Endodermal cell (in vitro differentiated cells): ENCODE measurements around the gene COLQ. TPM values are rescaled to one million over a fixed set of nuclear protein-coding genes. Genes with fewer than 3 reads are reported as not detected.

ENCODE experiments used
- DNase-seq: peaks from one replicate; pipeline ENCODE4 v3.0.0-alpha.2; 2017
- H3K27ac ChIP-seq: 2 replicates; pipeline ENCODE4 v1.5.1; 2013; ENCODE audit warnings: mild to moderate bottlenecking, low read depth, low read length, moderate library complexity
- H3K27me3 ChIP-seq: 2 replicates; pipeline ENCODE4 v1.6.1; 2013; ENCODE audit warnings: mild to moderate bottlenecking, low read length, moderate library complexity; ENCODE audit not compliant: insufficient read depth, control insufficient read depth, poor library complexity, severe bottlenecking
- H3K36me3 ChIP-seq: 2 replicates; pipeline ENCODE4 v1.7.0; 2013; ENCODE audit warnings: mild to moderate bottlenecking, low read length, moderate library complexity; ENCODE audit not compliant: control insufficient read depth, insufficient read depth
- H3K4me1 ChIP-seq: one replicate; pipeline ENCODE4 v1.7.0; 2013; ENCODE audit warnings: low read length; ENCODE audit not compliant: control insufficient read depth, insufficient read depth
- H3K4me3 ChIP-seq: 2 replicates; pipeline ENCODE4 v1.5.1; 2013; ENCODE audit warnings: mild to moderate bottlenecking, low read length, moderate library complexity
- H3K9ac ChIP-seq: 2 replicates; pipeline ENCODE4 v1.6.1; 2013; ENCODE audit warnings: mild to moderate bottlenecking, low read length, moderate library complexity; ENCODE audit not compliant: poor library complexity, severe bottlenecking; ENCODE audit errors: extremely low read depth
- H3K9me3 ChIP-seq: 2 replicates; pipeline ENCODE4 v1.6.1; 2013; ENCODE audit warnings: mild to moderate bottlenecking, low read length, moderate library complexity; ENCODE audit not compliant: control insufficient read depth
- H3K27ac Mint-ChIP-seq: 2 replicates; pipeline ENCODE4 v1.8.0; 2020; ENCODE audit warnings: mixed read lengths
- H3K27me3 Mint-ChIP-seq: 2 replicates; pipeline ENCODE4 v1.8.0; 2021; ENCODE audit warnings: mild to moderate bottlenecking, mixed read lengths; ENCODE audit not compliant: insufficient read depth
- H3K36me3 Mint-ChIP-seq: 2 replicates; pipeline ENCODE4 v1.8.0; 2020; ENCODE audit warnings: low read depth, mixed read lengths
- H3K4me1 Mint-ChIP-seq: 2 replicates; pipeline ENCODE4 v1.8.0; 2020; ENCODE audit warnings: mixed read lengths
- H3K4me3 Mint-ChIP-seq: 2 replicates; pipeline ENCODE4 v1.8.0; 2020; ENCODE audit warnings: mild to moderate bottlenecking, moderate library complexity, mixed read lengths
- H3K9me3 Mint-ChIP-seq: 2 replicates; pipeline ENCODE4 v1.8.0; 2020; ENCODE audit warnings: mild to moderate bottlenecking, mixed read lengths
- WGBS, 2 experiments: methylation state at CpG; one replicate each; pipeline versions ENCODE4 v1.1.5 to v1.1.7; 2013; ENCODE audit warnings: missing lambda C conversion rate in 2 of 2, mixed read lengths in 1 of 2; ENCODE audit not compliant: insufficient coverage in 1 of 2, insufficient read length in 1 of 2; 5-methylcytosine and 5-hydroxymethylcytosine counted together
- total RNA-seq, 2 donors: library from RNA; stranded (reverse); fragmentation: NEBNext Ultra II Directional in 1 of 2; extraction: Animal tissue kit (Norgen Biotek cat#: 25700) in 1 of 2; gene quantifications; 2 replicates in 1 of 2; 3 replicates in 1 of 2; pipeline ENCODE4 v1.2.1, GENCODE V29; 2021
- TF ChIP-seq, protein P1 (sequence below): fragments of 200-600 bp; sonication (generic); conservative IDR thresholded peaks from 2 replicates; pipeline ENCODE4 v1.5.0; 2021; ENCODE audit warnings: antibody characterized with exemption, mild to moderate bottlenecking

Gene COLQ
- total RNA-seq, 2 donors from 2014 or later, result 3.1 to 7.3 TPM

DNA sequence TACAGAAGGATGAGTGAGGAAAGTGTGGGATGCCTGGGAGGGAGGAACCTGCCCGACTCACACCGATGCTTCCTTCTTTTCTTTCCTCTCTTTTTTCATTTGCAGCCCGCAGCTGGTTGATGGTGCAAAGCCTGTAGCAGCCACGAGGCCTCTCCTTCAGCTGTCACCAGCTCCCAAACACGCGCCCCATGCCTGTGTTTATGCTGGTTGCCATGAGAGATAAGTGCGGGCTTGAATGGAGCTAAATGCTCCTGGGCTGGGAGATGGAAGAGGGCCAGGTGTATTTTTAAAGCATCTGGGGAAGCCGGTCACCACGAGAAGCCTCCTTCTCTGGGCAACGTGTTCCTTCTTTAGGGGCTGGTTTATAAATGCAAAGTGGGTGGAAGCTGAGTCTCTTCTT lies 9.3 kb downstream of the COLQ start:
- 91 to 92% methylated on average over 6 to 10 of the region's 10 CpGs for WGBS, 2 experiments
- H3K36me3 ChIP-seq, result no peaks in the 10 kb centered on the region
- no peak overlapping the region for H3K27ac ChIP-seq
- H3K4me1 ChIP-seq, result no peaks in the 10 kb centered on the region
- H3K4me3 Mint-ChIP-seq, result no peak overlapping the region
- H3K4me3 ChIP-seq, result no peak overlapping the region
- no peaks in the 10 kb centered on the region for H3K4me1 Mint-ChIP-seq
- TF ChIP-seq, protein P1, sequence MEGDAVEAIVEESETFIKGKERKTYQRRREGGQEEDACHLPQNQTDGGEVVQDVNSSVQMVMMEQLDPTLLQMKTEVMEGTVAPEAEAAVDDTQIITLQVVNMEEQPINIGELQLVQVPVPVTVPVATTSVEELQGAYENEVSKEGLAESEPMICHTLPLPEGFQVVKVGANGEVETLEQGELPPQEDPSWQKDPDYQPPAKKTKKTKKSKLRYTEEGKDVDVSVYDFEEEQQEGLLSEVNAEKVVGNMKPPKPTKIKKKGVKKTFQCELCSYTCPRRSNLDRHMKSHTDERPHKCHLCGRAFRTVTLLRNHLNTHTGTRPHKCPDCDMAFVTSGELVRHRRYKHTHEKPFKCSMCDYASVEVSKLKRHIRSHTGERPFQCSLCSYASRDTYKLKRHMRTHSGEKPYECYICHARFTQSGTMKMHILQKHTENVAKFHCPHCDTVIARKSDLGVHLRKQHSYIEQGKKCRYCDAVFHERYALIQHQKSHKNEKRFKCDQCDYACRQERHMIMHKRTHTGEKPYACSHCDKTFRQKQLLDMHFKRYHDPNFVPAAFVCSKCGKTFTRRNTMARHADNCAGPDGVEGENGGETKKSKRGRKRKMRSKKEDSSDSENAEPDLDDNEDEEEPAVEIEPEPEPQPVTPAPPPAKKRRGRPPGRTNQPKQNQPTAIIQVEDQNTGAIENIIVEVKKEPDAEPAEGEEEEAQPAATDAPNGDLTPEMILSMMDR, result no peak
- no peak overlapping the region for H3K9ac ChIP-seq
- no peak overlapping the region for H3K27ac Mint-ChIP-seq
- H3K27me3 Mint-ChIP-seq, result no peaks in the 10 kb centered on the region
- no peaks in the 10 kb centered on the region for H3K27me3 ChIP-seq
- no peaks in the 10 kb centered on the region for H3K9me3 ChIP-seq
- H3K36me3 Mint-ChIP-seq, result no peaks in the 10 kb centered on the region
- DNase-seq, result no peak
- no peaks in the 10 kb centered on the region for H3K9me3 Mint-ChIP-seq

DNA sequence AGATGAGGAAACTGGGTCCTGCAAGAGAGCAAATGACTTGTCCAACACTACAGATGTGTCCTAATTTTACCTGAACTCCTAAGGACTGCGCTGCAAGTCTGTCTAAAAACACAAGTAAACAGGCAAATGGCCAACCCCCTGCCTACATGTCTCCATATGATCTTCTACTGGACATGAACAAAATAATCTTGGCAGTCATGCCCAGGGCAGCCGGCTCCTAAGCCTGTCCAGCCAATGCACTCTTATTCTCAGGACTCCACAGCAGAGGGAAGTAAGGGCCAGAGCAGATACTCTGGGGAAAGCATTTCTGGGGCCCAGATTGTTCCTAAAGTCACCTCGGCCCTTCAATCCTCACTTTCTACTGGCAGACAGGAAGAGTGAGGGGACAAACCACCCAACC lies 10.3 kb downstream of the COLQ start:
- 95 to 100% methylated on average over 3 of the region's 3 CpGs for WGBS, 2 experiments
- Mint-ChIP-seq H3K4me1 (no peaks in the 10 kb centered on the region), H3K27me3 (no peaks in the 10 kb centered on the region), H3K9me3 (no peaks in the 10 kb centered on the region), H3K36me3 (no peaks in the 10 kb centered on the region), H3K4me3 (no peak overlapping the region), H3K27ac (no peak overlapping the region)
- Histone ChIP-seq H3K9me3 (no peaks in the 10 kb centered on the region), H3K36me3 (no peaks in the 10 kb centered on the region), H3K4me1 (no peaks in the 10 kb centered on the region), H3K27me3 (no peaks in the 10 kb centered on the region), H3K27ac (no peak overlapping the region), H3K9ac (no peak overlapping the region), H3K4me3 (no peak overlapping the region)
- no peak for DNase-seq
- TF ChIP-seq, protein P1, result no peak

DNA sequence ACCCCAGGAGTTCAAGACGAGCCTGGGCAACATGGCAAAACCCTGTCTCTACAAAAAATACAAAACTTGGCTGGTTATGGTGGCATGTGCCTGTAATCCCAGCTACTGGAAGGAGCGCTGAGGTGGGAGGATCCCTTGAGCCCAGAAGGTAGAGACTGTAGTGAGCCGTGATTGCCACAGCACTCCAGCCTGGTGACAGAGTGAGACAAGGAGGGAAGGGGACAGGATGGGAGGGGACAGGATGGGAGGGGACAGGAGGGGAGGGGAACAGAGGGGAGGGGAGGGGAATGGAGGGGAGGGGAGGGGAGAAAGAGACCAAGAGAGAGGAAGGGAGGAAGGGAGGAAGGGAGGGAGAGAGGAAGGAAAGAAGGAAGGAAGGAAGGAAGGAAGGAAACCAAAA lies 11.0 kb downstream of the COLQ start:
- Mint-ChIP-seq H3K27me3 (no peaks in the 10 kb centered on the region), H3K4me3 (no peak overlapping the region), H3K36me3 (no peaks in the 10 kb centered on the region), H3K27ac (no peak overlapping the region), H3K9me3 (no peaks in the 10 kb centered on the region), H3K4me1 (no peaks in the 10 kb centered on the region)
- Histone ChIP-seq H3K4me1 (no peaks in the 10 kb centered on the region), H3K27me3 (no peaks in the 10 kb centered on the region), H3K27ac (no peak overlapping the region), H3K9ac (no peak overlapping the region), H3K9me3 (no peaks in the 10 kb centered on the region), H3K4me3 (no peak overlapping the region), H3K36me3 (no peaks in the 10 kb centered on the region)
- DNase-seq, result no peak
- WGBS, 2 experiments, result 84 to 100% methylated on average over 1 to 3 of the region's 3 CpGs
- TF ChIP-seq, protein P1, result no peak
